ENCODE results near the gene CRADD. TPM values are rescaled to one million over a fixed set of nuclear protein-coding genes. Genes with fewer than 3 reads are reported as not detected.

Gene CRADD
- polyA plus RNA-seq, 4 donors: 11.6 to 13.6 (median 12.7) TPM

- no peak for DNase-seq (ENCODE audit: low read depth in 4 of 4, low spot score in 2 of 4)
Measured at GRCh38 chr12:93831374-93831773, 154.2 kb downstream of the CRADD start.

GRCh38 chr12:93832131-93832530, 155.0 kb downstream of the CRADD start:
- no peak for DNase-seq (ENCODE audit: low read depth in 4 of 4, low spot score in 2 of 4)

- DNase-seq (ENCODE audit: low read depth in 4 of 4, low spot score in 2 of 4): no peak
Measured at GRCh38 chr12:93833946-93834345, 156.8 kb downstream of the CRADD start.

GRCh38 chr12:93836620-93837260, 159.6 kb downstream of the CRADD start:
- DNase-seq (ENCODE audit: low read depth in 4 of 4, low spot score in 2 of 4): no peak

- no peak for DNase-seq (ENCODE audit: low read depth in 4 of 4, low spot score in 2 of 4)
Measured at GRCh38 chr12:93838193-93838592, 161.0 kb downstream of the CRADD start.

- DNase-seq (ENCODE audit: low read depth in 4 of 4, low spot score in 2 of 4): no peak
Measured at GRCh38 chr12:93839064-93839463, 161.9 kb downstream of the CRADD start.

- no peak for DNase-seq (ENCODE audit: low read depth in 4 of 4, low spot score in 2 of 4)
Measured at GRCh38 chr12:93841671-93842070, 164.5 kb downstream of the CRADD start.

- no peak for DNase-seq (ENCODE audit: low read depth in 4 of 4, low spot score in 2 of 4)
Measured at GRCh38 chr12:93844164-93844784, 167.1 kb downstream of the CRADD start.

GRCh38 chr12:93846936-93847516, 169.9 kb downstream of the CRADD start:
- DNase-seq (ENCODE audit: low read depth in 4 of 4, low spot score in 2 of 4): no peak

- DNase-seq (ENCODE audit: low read depth in 4 of 4, low spot score in 2 of 4): no peak
Measured at GRCh38 chr12:93847517-93848474, 170.6 kb downstream of the CRADD start.

- no peak for DNase-seq (ENCODE audit: low read depth in 4 of 4, low spot score in 2 of 4)
Measured at GRCh38 chr12:93848523-93849101, 171.4 kb downstream of the CRADD start.

- no peak for DNase-seq (ENCODE audit: low read depth in 4 of 4, low spot score in 2 of 4)
Measured at GRCh38 chr12:93849946-93850345, 172.8 kb downstream of the CRADD start.

- DNase-seq (ENCODE audit: low read depth in 4 of 4, low spot score in 2 of 4): no peak
Measured at GRCh38 chr12:93850481-93851256, 173.5 kb downstream of the CRADD start.

- DNase-seq (ENCODE audit: low read depth in 4 of 4, low spot score in 2 of 4): no peak
Measured at GRCh38 chr12:93851257-93851671, 174.1 kb downstream of the CRADD start.

GRCh38 chr12:93852173-93852591, 175.0 kb downstream of the CRADD start:
- DNase-seq (ENCODE audit: low read depth in 4 of 4, low spot score in 2 of 4): no peak

GRCh38 chr12:93853698-93854478, 176.7 kb downstream of the CRADD start:
- no peak for DNase-seq (ENCODE audit: low read depth in 4 of 4, low spot score in 2 of 4)

- DNase-seq (ENCODE audit: low read depth in 4 of 4, low spot score in 2 of 4): no peak
Measured at GRCh38 chr12:93855261-93855660, 178.1 kb downstream of the CRADD start.

GRCh38 chr12:93856611-93857010, 179.4 kb downstream of the CRADD start:
- DNase-seq (ENCODE audit: low read depth in 4 of 4, low spot score in 2 of 4): no peak

Measured in left renal cortex interstitium (tissue), 4 donors.